ENCODE measurements around the gene JUNB. TPM values are rescaled to one million over a fixed set of nuclear protein-coding genes. Genes with fewer than 3 reads are reported as not detected.
A peak's percentile ranks its signal among the peaks of the same experiment; 100 is the strongest.

JUNB gene
- total and polyA plus RNA-seq, 7 donors, result 25.1 to 217 (median 37.4) TPM

- intact Hi-C loops (cut with DNase I), result no loop called here
- H3K27ac ChIP-seq, result no peak overlapping the region
- no peak for TF ChIP-seq CTCF (IDR thresholded peaks at IDR 0.05)
- H3K4me3 ChIP-seq, result no peak overlapping the region
- DNase-seq (peak in 1 of 2 donors; percentile 7), ATAC-seq (no peak)
- no peaks in the 10 kb centered on the region for H3K9me3 ChIP-seq
- no peaks in the 10 kb centered on the region for H3K36me3 ChIP-seq (ENCODE audit: insufficient read depth in 1 of 2, low read depth in 1 of 2)
- peaks cover 0 to 95% (median 54%) of the 10 kb centered on the region in 3 donors for H3K27me3 ChIP-seq (ENCODE audit: insufficient read depth in 3 of 3, low read length in 2 of 3)
- peaks cover 6% of the 10 kb centered on the region for H3K4me1 ChIP-seq
- 75 to 83% (median 75%) methylated on average over 4 of the region's 4 CpGs for WGBS, 3 donors
These were observed 45.9 kb downstream of the JUNB start for GRCh38 chr19:12837225-12837624.

- Histone ChIP-seq H3K9me3 (no peaks in the 10 kb centered on the region), H3K27ac (no peak within 1 kb of the TSS), H3K27me3 (ENCODE audit: insufficient read depth in 3 of 3, low read length in 2 of 3) (peaks cover 0 to 95% (median 53%) of the 10 kb centered on the region in 3 donors), H3K4me1 (peaks cover 6% of the 10 kb centered on the region), H3K36me3 (ENCODE audit: insufficient read depth in 1 of 2, low read depth in 1 of 2) (no peaks in the 10 kb centered on the region), H3K4me3 (peak within 1 kb of the TSS; percentile 47)
- ATAC-seq, result peak in 3 of 4 donors; percentile 48 to 56 (median 49)
- 1% methylated on average over 45 to 69 of the region's 69 CpGs for WGBS, 3 donors
- intact Hi-C loops (cut with DNase I), result no loop called here
- TF ChIP-seq CTCF (IDR thresholded peaks at IDR 0.05), result peak; percentile 48
- DNase-seq, result peak; percentile 24 to 51
These were observed 47.0 kb downstream of the JUNB start, which contains the start of gene MAST1 for GRCh38 chr19:12838182-12838885. MAST1 (plus strand) TSS chr19:12838515; CDS start chr19:12838573, 58 bp downstream.

GRCh38 chr19:12838886-12839756, 47.8 kb downstream of the JUNB start:
- no peak for TF ChIP-seq CTCF (IDR thresholded peaks at IDR 0.05)
- peaks cover 6% of the 10 kb centered on the region for H3K4me1 ChIP-seq
- H3K27me3 ChIP-seq (ENCODE audit: insufficient read depth in 3 of 3, low read length in 2 of 3), result peaks cover 0 to 96% (median 48%) of the 10 kb centered on the region in 3 donors
- peak overlapping the region; percentile 47 for H3K4me3 ChIP-seq
- no peaks in the 10 kb centered on the region for H3K9me3 ChIP-seq
- ATAC-seq, result no peak
- no peaks in the 10 kb centered on the region for H3K36me3 ChIP-seq (ENCODE audit: insufficient read depth in 1 of 2, low read depth in 1 of 2)
- intact Hi-C loops (cut with DNase I), result no loop called here
- DNase-seq, result peak in 1 of 2 donors; percentile 35
- no peak overlapping the region for H3K27ac ChIP-seq
- 15 to 22% (median 21%) methylated on average over 17 to 21 of the region's 21 CpGs for WGBS, 3 donors

- H3K9me3 ChIP-seq, result no peaks in the 10 kb centered on the region
- ATAC-seq (peak; percentile 70 to 75 (median 72)), DNase-seq (peak; percentile 51 to 73)
- intact Hi-C loops (cut with DNase I), result loop anchor here in 1 of 2 donors (5.0 kb wide), 1 partner anchor 33 kb away; the partner anchor contains the start of gene RNASEH2A
- H3K4me3 ChIP-seq, result peak overlapping the region; percentile 42
- no peak for TF ChIP-seq CTCF (IDR thresholded peaks at IDR 0.05)
- WGBS, 3 donors, result 19 to 21% (median 20%) methylated on average over 43 of the region's 43 CpGs
- peaks cover 6% of the 10 kb centered on the region for H3K4me1 ChIP-seq
- no peak overlapping the region for H3K27ac ChIP-seq
- H3K36me3 ChIP-seq (ENCODE audit: insufficient read depth in 1 of 2, low read depth in 1 of 2), result no peaks in the 10 kb centered on the region
- H3K27me3 ChIP-seq (ENCODE audit: insufficient read depth in 3 of 3, low read length in 2 of 3), result peaks cover 0 to 88% (median 37%) of the 10 kb centered on the region in 3 donors
These were observed 49.1 kb downstream of the JUNB start for GRCh38 chr19:12840091-12841079.

Measured in psoas muscle (tissue), 8 donors.